KMS-11 (cell line): ENCODE results near the gene G2E3.
"Not testable (repeated sequence)": the region's sequence is repeated elsewhere in the genome, so short reads cannot be mapped to it uniquely, and the experiment has no call there.

Experiments used
- H2AFZ ChIP-seq: fragments of 200-600 bp; sonication (generic); 2 replicates; pipeline ENCODE4 v1.6.1; 2016; ENCODE audit warnings: antibody characterized with exemption, mixed run types, low read depth
- H3K27ac ChIP-seq: fragments of 200-600 bp; sonication (generic); 2 replicates; pipeline ENCODE4 v1.6.1; 2016; ENCODE audit warnings: mild to moderate bottlenecking, mixed run types
- H3K27me3 ChIP-seq: fragments of 200-600 bp; sonication (generic); 2 replicates; pipeline ENCODE4 v1.6.1; 2017; ENCODE audit warnings: mild to moderate bottlenecking, low read depth, mixed run types, moderate library complexity; ENCODE audit not compliant: insufficient read depth
- H3K36me3 ChIP-seq: fragments of 200-600 bp; sonication (generic); 2 replicates; pipeline ENCODE4 v1.6.1; 2017; ENCODE audit warnings: mild to moderate bottlenecking, mixed run types; ENCODE audit not compliant: insufficient read depth
- H3K4me1 ChIP-seq: fragments of 200-600 bp; sonication (generic); 2 replicates; pipeline ENCODE4 v1.6.1; 2016; ENCODE audit warnings: mild to moderate bottlenecking, low read depth, mixed run types; ENCODE audit not compliant: poor library complexity, severe bottlenecking
- H3K4me2 ChIP-seq: fragments of 200-600 bp; sonication (generic); 2 replicates; pipeline ENCODE4 v1.7.0; 2016; ENCODE audit warnings: mild to moderate bottlenecking, mixed run types
- H3K4me3 ChIP-seq: fragments of 200-600 bp; sonication (generic); IDR thresholded peaks from 2 replicates; pipeline ENCODE4 v1.6.1; 2017; ENCODE audit warnings: low read depth, low read length, mixed read lengths; ENCODE audit not compliant: insufficient read depth
- H3K79me2 ChIP-seq: fragments of 200-600 bp; sonication (generic); 2 replicates; pipeline ENCODE4 v1.6.1; 2016; ENCODE audit warnings: low read depth, mixed run types; ENCODE audit not compliant: insufficient read depth
- H3K9ac ChIP-seq: fragments of 200-600 bp; sonication (generic); 2 replicates; pipeline ENCODE4 v1.6.1; 2016; ENCODE audit warnings: mild to moderate bottlenecking, mixed run types
- H4K20me1 ChIP-seq: fragments of 200-600 bp; sonication (generic); 2 replicates; pipeline ENCODE4 v1.6.1; 2016; ENCODE audit warnings: mild to moderate bottlenecking, mixed run types; ENCODE audit not compliant: insufficient read depth
- TF ChIP-seq, protein P1 (sequence below): fragments of 200-600 bp; sonication (generic); conservative IDR thresholded peaks from 2 replicates; pipeline ENCODE4 v1.6.1; 2017; ENCODE audit warnings: low read depth, mild to moderate bottlenecking, antibody characterized with exemption, low read length, moderate library complexity, mixed read lengths

The G2E3 gene

DNA sequence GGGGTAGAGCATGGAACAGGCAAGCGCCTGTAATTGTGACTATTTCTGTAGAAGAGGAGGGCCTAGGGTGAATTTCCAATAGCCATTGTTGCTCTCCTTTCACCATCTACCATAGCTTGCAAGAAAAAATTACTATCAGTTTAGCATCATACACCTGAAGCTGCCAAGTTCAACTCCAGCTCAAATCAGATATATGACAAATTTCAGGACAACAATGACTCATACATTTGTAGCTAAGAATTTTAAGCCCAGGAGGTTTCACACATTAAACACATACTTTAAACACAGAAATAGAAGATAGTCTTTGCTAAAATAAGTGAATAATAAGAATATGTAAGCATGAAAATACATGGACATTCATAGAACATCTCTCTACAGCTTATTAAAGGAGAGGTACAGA is 17.6 kb upstream of the G2E3 start:
- H2AFZ ChIP-seq, result no peak overlapping the region
- H3K4me1 ChIP-seq, result no peaks in the 10 kb centered on the region
- no peaks in the 10 kb centered on the region for H3K79me2 ChIP-seq
- H3K36me3 ChIP-seq, result no peaks in the 10 kb centered on the region
- H3K27me3 ChIP-seq, result no peaks in the 10 kb centered on the region
- H3K27ac ChIP-seq, result no peak overlapping the region
- no peaks in the 10 kb centered on the region for H4K20me1 ChIP-seq
- no peak overlapping the region for H3K4me3 ChIP-seq
- H3K9ac ChIP-seq, result no peak overlapping the region
- TF ChIP-seq, protein P1, sequence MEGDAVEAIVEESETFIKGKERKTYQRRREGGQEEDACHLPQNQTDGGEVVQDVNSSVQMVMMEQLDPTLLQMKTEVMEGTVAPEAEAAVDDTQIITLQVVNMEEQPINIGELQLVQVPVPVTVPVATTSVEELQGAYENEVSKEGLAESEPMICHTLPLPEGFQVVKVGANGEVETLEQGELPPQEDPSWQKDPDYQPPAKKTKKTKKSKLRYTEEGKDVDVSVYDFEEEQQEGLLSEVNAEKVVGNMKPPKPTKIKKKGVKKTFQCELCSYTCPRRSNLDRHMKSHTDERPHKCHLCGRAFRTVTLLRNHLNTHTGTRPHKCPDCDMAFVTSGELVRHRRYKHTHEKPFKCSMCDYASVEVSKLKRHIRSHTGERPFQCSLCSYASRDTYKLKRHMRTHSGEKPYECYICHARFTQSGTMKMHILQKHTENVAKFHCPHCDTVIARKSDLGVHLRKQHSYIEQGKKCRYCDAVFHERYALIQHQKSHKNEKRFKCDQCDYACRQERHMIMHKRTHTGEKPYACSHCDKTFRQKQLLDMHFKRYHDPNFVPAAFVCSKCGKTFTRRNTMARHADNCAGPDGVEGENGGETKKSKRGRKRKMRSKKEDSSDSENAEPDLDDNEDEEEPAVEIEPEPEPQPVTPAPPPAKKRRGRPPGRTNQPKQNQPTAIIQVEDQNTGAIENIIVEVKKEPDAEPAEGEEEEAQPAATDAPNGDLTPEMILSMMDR, result no peak
- no peak overlapping the region for H3K4me2 ChIP-seq

DNA sequence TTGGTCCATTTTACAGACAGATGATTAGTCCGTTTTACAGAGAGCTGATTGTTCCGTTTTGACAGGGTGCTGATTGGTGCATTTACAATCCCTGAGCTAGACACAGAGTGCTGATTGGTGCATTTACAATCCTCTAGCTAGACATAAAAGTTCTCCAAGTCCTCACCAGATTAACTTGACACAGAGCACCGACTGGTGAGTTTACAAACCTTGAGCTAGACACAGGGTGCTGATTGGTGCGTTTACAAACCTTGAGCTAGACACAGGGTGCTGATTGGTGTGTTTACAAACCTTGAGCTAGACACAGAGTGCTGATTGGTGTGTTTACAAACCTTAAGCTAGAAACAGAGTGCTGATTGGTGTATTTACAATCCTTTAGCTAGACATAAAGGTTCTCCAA is 12.2 kb upstream of the G2E3 start:
- H3K27me3 ChIP-seq, H3K9ac ChIP-seq, H3K36me3 ChIP-seq, H3K4me3 ChIP-seq, H4K20me1 ChIP-seq, H3K4me1 ChIP-seq, H3K79me2 ChIP-seq, H2AFZ ChIP-seq, H3K4me2 ChIP-seq, H3K27ac ChIP-seq: not testable (repeated sequence)

DNA sequence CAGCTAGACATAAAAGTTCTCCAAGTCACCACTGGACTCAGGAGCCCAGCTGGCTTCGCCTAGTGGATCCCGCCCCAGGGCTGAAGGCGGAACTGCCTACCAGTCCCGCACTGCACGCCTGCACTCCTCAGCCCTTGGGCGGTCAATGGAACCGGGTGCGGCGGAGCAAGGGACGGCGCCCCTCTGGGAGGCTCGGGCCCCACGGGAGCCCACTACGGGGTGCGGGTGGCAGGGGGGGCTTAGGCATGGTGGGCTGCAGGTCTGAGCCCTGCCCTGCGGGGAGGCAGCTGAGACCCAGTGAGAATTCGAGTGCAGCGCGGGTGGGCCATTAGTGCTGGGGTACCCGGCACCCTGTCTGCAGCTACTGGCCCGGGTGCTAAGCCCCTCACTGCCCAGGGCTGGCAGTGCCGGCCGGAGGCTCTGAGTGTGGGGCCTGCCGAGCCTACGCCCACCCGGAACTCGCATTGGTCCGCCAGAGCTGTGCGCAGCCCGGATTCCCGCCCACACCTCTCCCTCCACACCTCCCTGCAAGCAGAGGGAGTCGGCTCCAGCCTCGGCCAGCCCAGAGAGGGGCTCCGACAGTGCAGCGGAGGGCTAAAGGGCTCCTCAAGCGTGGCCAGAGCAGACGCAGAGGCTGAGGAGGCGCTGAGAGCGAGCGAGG is 11.4 kb upstream of the G2E3 start:
- Histone ChIP-seq H3K27me3 (no peaks in the 10 kb centered on the region), H3K4me3 (no peak overlapping the region)

DNA sequence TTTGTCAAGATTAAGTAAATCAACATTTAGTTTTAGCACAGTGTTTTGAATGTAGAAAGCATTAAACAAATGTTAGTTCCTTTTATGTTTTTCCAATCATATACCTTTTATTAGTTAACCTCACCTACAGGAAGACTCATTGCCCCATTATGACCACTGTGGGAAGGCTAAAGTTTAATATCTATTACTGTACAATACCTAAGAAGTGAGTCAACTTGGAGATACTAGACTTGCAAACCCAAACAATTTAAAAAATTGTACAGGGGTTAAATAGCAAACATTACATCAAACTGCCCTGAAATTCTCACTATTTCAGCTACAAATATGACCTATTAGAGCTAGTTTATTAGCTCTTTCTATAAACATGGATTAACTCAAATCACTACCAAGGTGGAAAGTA is 8.6 kb upstream of the G2E3 start:
- Histone ChIP-seq H3K4me3 (no peak overlapping the region), H3K27me3 (no peaks in the 10 kb centered on the region), H3K9ac (no peak overlapping the region), H3K36me3 (no peaks in the 10 kb centered on the region), H3K4me2 (no peak overlapping the region), H4K20me1 (no peaks in the 10 kb centered on the region), H2AFZ (no peak overlapping the region), H3K4me1 (no peaks in the 10 kb centered on the region), H3K27ac (no peak overlapping the region), H3K79me2 (no peaks in the 10 kb centered on the region)
- TF ChIP-seq, protein P1, result no peak

More for the DNA sequence above, 11.4 kb upstream of the G2E3 start:
- no peak overlapping the region for H3K27ac ChIP-seq
- no peak overlapping the region for H2AFZ ChIP-seq
- no peaks in the 10 kb centered on the region for H3K4me1 ChIP-seq
- no peaks in the 10 kb centered on the region for H4K20me1 ChIP-seq
- no peak overlapping the region for H3K4me2 ChIP-seq
- no peak overlapping the region for H3K9ac ChIP-seq
- TF ChIP-seq, protein P1, result no peak
- no peaks in the 10 kb centered on the region for H3K36me3 ChIP-seq
- H3K79me2 ChIP-seq, result no peaks in the 10 kb centered on the region

DNA sequence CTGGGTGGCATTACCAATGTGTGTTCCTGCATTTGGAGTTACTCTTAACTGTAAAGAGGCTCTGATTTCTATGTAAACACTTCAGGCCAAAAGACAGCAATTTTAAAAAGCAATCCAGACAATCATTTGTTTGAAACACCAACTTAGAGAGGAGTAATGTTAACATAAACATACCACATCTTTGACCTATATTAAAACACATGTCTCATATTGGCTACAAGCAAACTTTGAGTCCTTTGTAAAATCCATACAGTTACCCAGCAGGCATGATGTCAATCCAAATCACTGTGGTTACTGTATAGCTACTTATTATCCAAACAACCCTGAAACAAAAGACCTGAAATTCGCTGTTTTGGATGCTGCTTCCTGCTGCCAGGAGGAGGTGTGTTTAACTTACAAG is 7.5 kb upstream of the G2E3 start:
- Histone ChIP-seq H4K20me1 (no peaks in the 10 kb centered on the region), H3K4me3 (no peak overlapping the region), H3K4me2 (no peak overlapping the region), H3K79me2 (no peaks in the 10 kb centered on the region), H3K4me1 (no peaks in the 10 kb centered on the region), H3K9ac (no peak overlapping the region), H3K36me3 (no peaks in the 10 kb centered on the region), H2AFZ (no peak overlapping the region), H3K27ac (no peak overlapping the region), H3K27me3 (no peaks in the 10 kb centered on the region)
- TF ChIP-seq, protein P1, result no peak
